ENCODE results near the gene SSR3. TPM values are rescaled to one million over a fixed set of nuclear protein-coding genes. Genes with fewer than 3 reads are reported as not detected.

The SSR3 gene
- total RNA-seq (100 to 1,000 TPM; 171 to 456 (median 197) TPM), polyA plus RNA-seq (100 to 1,000 TPM; 112 to 900 TPM)
- long read RNA-seq, donor 1, transcript SSR3-201 (5 exons, 3,716 nt), result major isoform, 234 of 277 reads
- long read RNA-seq, donor 1, partial matches to known transcripts, result 1 of 277 reads
- long read RNA-seq, donor 1, other reads (novel, unspliced or antisense), result 39 of 277 reads
- long read RNA-seq, donor 2, transcript SSR3-205 (5 exons, 1,039 nt), result minor isoform, 9 of 1,301 reads
- long read RNA-seq, donor 2, transcript SSR3-204 (4 exons, 873 nt), result minor isoform, 7 of 1,301 reads
- long read RNA-seq, donor 2, transcript SSR3-201 (5 exons, 3,716 nt), result major isoform, 1,203 of 1,301 reads
- long read RNA-seq, donor 2, partial matches to known transcripts, result 7 of 1,301 reads
- long read RNA-seq, donor 2, other reads (novel, unspliced or antisense), result 70 of 1,301 reads
- long read RNA-seq, donor 3, transcript SSR3-205 (5 exons, 1,039 nt), result minor isoform, 6 of 419 reads
- long read RNA-seq, donor 3, transcript SSR3-208 (5 exons, 579 nt), result minor isoform, 5 of 419 reads
- long read RNA-seq, donor 3, transcript SSR3-201 (5 exons, 3,716 nt), result major isoform, 340 of 419 reads
- long read RNA-seq, donor 3, partial matches to known transcripts, result 1 of 419 reads
- long read RNA-seq, donor 3, other reads (novel, unspliced or antisense), result 63 of 419 reads

DNA sequence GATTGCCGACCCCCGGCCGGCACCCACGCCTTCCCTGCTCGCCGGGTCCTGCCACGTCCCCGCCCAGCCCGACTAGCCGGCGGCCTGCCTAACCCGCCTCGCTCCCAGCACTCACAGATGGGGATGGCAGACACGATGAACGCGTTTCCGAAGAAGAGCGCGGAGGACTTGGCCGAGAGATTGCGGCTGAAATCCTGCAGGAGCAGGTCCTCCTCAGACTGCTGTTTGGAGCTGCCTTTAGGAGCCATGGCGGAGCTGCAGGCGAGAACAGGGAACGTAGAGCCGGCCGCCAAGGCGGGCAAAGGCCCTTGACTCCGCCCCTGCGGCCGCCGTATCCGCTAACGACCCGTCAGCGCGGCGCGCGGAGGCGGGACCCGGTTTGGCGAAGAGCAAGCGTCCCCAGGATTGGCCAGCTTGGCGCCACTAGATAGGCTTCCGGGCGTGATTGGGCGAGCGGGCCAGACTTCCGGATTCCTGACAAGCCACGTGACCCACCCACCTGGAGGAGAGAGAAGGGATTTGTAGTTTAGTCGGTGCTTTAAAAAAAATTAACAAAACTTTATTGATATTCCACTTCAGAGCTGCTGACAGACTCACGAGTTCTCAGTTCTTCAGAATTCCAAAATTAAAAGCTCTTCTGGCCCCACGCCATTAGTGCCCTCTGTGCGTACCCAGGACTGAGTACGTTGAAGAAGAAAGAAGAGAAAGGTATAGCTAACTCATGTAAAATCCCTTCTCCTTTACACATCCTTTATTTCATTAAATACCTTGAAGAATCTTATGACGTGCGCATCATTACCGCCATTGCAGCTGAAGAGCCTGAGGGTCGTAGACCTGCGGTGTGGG lies at the start of gene SSR3:
TSS of gene SSR3 (minus strand) at position 276 of the 846 bp plus-strand sequence. CDS start at position 248, 28 bp downstream.
- peak; percentile 56 to 90 for TF ChIP-seq POLR2A (IDR thresholded peaks at IDR 0.05)
- TF ChIP-seq, protein P1, sequence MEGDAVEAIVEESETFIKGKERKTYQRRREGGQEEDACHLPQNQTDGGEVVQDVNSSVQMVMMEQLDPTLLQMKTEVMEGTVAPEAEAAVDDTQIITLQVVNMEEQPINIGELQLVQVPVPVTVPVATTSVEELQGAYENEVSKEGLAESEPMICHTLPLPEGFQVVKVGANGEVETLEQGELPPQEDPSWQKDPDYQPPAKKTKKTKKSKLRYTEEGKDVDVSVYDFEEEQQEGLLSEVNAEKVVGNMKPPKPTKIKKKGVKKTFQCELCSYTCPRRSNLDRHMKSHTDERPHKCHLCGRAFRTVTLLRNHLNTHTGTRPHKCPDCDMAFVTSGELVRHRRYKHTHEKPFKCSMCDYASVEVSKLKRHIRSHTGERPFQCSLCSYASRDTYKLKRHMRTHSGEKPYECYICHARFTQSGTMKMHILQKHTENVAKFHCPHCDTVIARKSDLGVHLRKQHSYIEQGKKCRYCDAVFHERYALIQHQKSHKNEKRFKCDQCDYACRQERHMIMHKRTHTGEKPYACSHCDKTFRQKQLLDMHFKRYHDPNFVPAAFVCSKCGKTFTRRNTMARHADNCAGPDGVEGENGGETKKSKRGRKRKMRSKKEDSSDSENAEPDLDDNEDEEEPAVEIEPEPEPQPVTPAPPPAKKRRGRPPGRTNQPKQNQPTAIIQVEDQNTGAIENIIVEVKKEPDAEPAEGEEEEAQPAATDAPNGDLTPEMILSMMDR (IDR thresholded peaks at IDR 0.05), result peak in 9 of 12 donors; percentile 11 to 41 (median 19)
- H3K4me1 ChIP-seq, result peaks cover 8 to 62% (median 41%) of the 10 kb centered on the region in 12 donors
- WGBS, 4 donors, result 3 to 12% (median 5%) methylated on average over 22 to 60 of the region's 60 CpGs
- peaks cover 0 to 32% (median 20%) of the 10 kb centered on the region in 9 donors for H3K36me3 ChIP-seq
- no peaks in the 10 kb centered on the region for H3K27me3 ChIP-seq
- DNase-seq, result peak; percentile 100
- H3K9me3 ChIP-seq, result no peaks in the 10 kb centered on the region
- intact Hi-C loops (cut with DNase I), result loop anchor here (1.0 to 10.0 kb wide), 13 partner anchors 50 to 580 kb away; partner anchors contain the start of genes TIPARP (in 8 of the 10) and LEKR1 (in 4 of the 10)
- peak; percentile 99 to 100 (median 99) for ATAC-seq
- H3K27ac ChIP-seq, result peak within 1 kb of the TSS; percentile 84 to 98 (median 93)
- H3K4me3 ChIP-seq, result peak within 1 kb of the TSS; percentile 81 to 98 (median 90)

DNA sequence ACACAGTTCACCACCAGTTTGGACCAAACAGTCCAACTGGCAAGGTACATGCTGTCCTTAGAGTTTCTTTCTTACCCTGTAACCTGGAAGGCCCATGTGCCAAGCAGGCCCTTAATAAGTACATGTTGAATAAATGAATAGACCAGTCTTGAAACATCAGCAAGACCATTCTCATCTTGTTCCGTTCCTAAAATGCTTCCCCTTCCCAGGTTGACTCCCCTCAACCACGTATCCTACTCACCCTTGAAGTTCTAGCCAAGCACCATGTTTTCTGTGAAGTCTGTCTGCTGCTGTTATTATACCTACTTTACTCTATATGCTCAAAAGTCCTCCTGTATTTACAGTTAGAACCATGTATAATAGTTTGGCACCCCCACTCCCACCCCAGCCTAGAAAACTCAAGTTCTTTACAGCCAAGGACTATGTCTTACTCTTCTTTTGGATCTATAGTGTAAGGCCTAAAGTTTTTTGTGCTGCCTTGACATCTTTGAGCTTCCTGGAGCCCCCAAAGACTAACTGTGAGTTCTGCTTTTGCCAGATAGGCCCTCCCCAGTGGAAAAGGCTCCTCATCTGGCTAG lies 49.2 kb upstream of the SSR3 start:
- TF ChIP-seq POLR2A (IDR thresholded peaks at IDR 0.05), result no peak
- TF ChIP-seq, protein P1 (IDR thresholded peaks at IDR 0.05), result no peak
- H3K4me1 ChIP-seq, result peaks cover 0 to 29% (median 5%) of the 10 kb centered on the region in 12 donors
- ATAC-seq (no peak), DNase-seq (no peak)
- H3K9me3 ChIP-seq, result no peaks in the 10 kb centered on the region
- 75 to 98% (median 96%) methylated on average over 2 of the region's 2 CpGs for WGBS, 4 donors
- H3K4me3 ChIP-seq, result no peak overlapping the region
- H3K27ac ChIP-seq, result no peak overlapping the region
- no peaks in the 10 kb centered on the region for H3K36me3 ChIP-seq
- intact Hi-C loops (cut with DNase I), result loop anchor here in 1 of 10 donors (10.0 kb wide), 1 partner anchor 49 kb away; the partner anchor contains the start of gene SSR3
- H3K27me3 ChIP-seq, result no peaks in the 10 kb centered on the region

DNA sequence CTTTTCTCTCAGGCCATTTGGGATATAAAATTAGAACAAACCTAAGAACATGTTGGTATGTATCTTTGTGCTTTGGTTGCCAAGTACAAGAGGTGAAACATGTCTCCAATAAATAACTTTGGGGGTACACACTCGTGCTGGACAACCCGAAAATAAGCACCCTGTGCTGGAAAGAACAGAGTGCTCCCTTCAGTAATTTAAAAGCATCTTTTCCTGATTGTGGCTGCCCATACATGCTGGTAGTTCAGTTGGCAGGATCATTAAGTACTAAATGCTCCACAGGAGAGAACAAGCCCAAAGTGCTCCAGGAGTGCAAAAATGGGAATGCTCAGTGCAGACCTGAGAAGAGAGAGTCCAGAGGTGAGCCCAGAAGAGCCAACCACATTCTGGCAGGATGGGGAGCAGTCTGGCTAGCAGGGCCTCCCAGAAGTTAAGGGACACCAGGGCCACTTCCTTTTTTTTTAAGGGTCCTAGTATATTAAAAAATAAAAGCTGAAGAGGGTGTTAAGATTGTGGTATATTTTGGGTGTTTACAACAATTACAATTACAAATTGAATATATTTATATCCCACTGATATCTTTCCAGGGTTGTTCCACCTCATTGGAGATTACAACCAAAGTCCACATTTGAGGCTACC lies 48.6 kb upstream of the SSR3 start:
- no peaks in the 10 kb centered on the region for H3K9me3 ChIP-seq
- peak in 3 of 4 donors; percentile 48 to 75 (median 48) for ATAC-seq
- no peak overlapping the region for H3K27ac ChIP-seq
- intact Hi-C loops (cut with DNase I), result loop anchor here in 1 of 10 donors (10.0 kb wide), 1 partner anchor 49 kb away; the partner anchor contains the start of gene SSR3
- 55 to 62% (median 61%) methylated on average over 2 of the region's 2 CpGs for WGBS, 4 donors
- TF ChIP-seq, protein P1 (IDR thresholded peaks at IDR 0.05), result no peak
- TF ChIP-seq POLR2A (IDR thresholded peaks at IDR 0.05), result no peak
- H3K27me3 ChIP-seq, result no peaks in the 10 kb centered on the region
- H3K4me3 ChIP-seq, result no peak overlapping the region
- no peaks in the 10 kb centered on the region for H3K36me3 ChIP-seq
- H3K4me1 ChIP-seq, result peaks cover 0 to 30% (median 5%) of the 10 kb centered on the region in 12 donors
- DNase-seq, result no peak
